Breast epithelium (tissue), 4 donors: ENCODE results near the gene DAB1. TPM values are rescaled to one million over a fixed set of nuclear protein-coding genes. Genes with fewer than 3 reads are reported as not detected.

Experiments
- DNase-seq, 2 donors: peaks; one replicate each; pipeline ENCODE4 v3.0.0-alpha.2; 2019; ENCODE audit warnings: low spot score in 2 of 2
- H3K27ac ChIP-seq, 2 donors: fragments of 200-600 bp; sonication (generic) in 1 of 2; one replicate each; pipeline ENCODE4 v1.5.1; 2016 to 2019; ENCODE audit warnings: mild to moderate bottlenecking in 1 of 2
- H3K27me3 ChIP-seq, 2 donors: fragments of 200-600 bp; sonication (generic) in 1 of 2; one replicate each; pipeline versions ENCODE4 v1.5.1 to v1.6.0; 2017 to 2019; ENCODE audit warnings: control low read depth in 1 of 2, mild to moderate bottlenecking in 1 of 2
- H3K36me3 ChIP-seq: fragments of 200-600 bp; one replicate; pipeline ENCODE4 v1.5.1; 2019
- H3K4me1 ChIP-seq, 2 donors: fragments of 200-600 bp; sonication (generic); one replicate each; pipeline ENCODE4 v1.5.1; 2016 to 2019; ENCODE audit warnings: control low read depth in 1 of 2
- H3K4me3 ChIP-seq, 3 donors: fragments of 200-600 bp; sonication (generic); 1 replicate in 2 of 3; 2 replicates in 1 of 3; pipeline ENCODE4 v1.5.1; 2016 to 2019; ENCODE audit warnings: mild to moderate bottlenecking in 3 of 3, moderate library complexity in 2 of 3
- H3K9me3 ChIP-seq, 2 donors: fragments of 200-600 bp; sonication (generic) in 1 of 2; one replicate each; pipeline ENCODE4 v1.5.1; 2016 to 2019; ENCODE audit warnings: control low read depth in 1 of 2
- CTCF ChIP-seq, 3 donors: fragments of 450-650 bp; IDR thresholded peaks; one replicate each; pipeline ENCODE4 v1.5.1; 2016 to 2017; ENCODE audit warnings: antibody characterized with exemption in 3 of 3, mild to moderate bottlenecking in 3 of 3, moderate library complexity in 3 of 3
- POLR2A ChIP-seq: fragments of 450-650 bp; IDR thresholded peaks from one replicate; pipeline ENCODE4 v1.6.1; 2016; ENCODE audit warnings: antibody characterized with exemption, mild to moderate bottlenecking, moderate library complexity
- POLR2AphosphoS5 ChIP-seq, 3 donors: sonication (generic); formaldehyde crosslinking; IDR thresholded peaks; one replicate each; pipeline ENCODE4 v1.6.1; 2017; ENCODE audit warnings: antibody characterized with exemption in 3 of 3
- intact Hi-C: fragments of 100-400 bp; cut with DNase I; formaldehyde crosslinking; loops from one replicate; pipeline ENCODE4 v1.15.1; 2023; ENCODE audit warnings: low total_unique reads
- total RNA-seq, 3 donors: library from RNA; depleted of rRNA; stranded (reverse); fragments of >200 nt; gene quantifications; one replicate each; pipeline ENCODE4 v1.1.0, GENCODE V29; 2016

DAB1 gene
- total RNA-seq, 3 donors from 2014 or later: 0.48 to 0.66 (median 0.59) TPM

GRCh38 chr1:56952501-56952900 lies 471.4 kb downstream of the DAB1 start:
- Histone ChIP-seq H3K27ac (no peak overlapping the region), H3K9me3 (no peaks in the 10 kb centered on the region), H3K4me1 (no peaks in the 10 kb centered on the region), H3K4me3 (no peak overlapping the region), H3K36me3 (no peaks in the 10 kb centered on the region), H3K27me3 (no peaks in the 10 kb centered on the region)
- no peak for TF ChIP-seq POLR2A
- TF ChIP-seq POLR2AphosphoS5 (IDR thresholded peaks at IDR 0.05): no peak
- TF ChIP-seq CTCF (IDR thresholded peaks at IDR 0.05): no peak
- DNase-seq: no peak
- intact Hi-C loops: no loop called here

GRCh38 chr1:56948403-56949023 lies 475.3 kb downstream of the DAB1 start:
- Histone ChIP-seq H3K4me3 (no peak overlapping the region), H3K4me1 (no peaks in the 10 kb centered on the region), H3K36me3 (no peaks in the 10 kb centered on the region), H3K27ac (no peak overlapping the region), H3K9me3 (no peaks in the 10 kb centered on the region), H3K27me3 (no peaks in the 10 kb centered on the region)
- DNase-seq: no peak
- TF ChIP-seq POLR2AphosphoS5 (IDR thresholded peaks at IDR 0.05) (no peak), CTCF (IDR thresholded peaks at IDR 0.05) (no peak), POLR2A (no peak)
- intact Hi-C loops: loop anchor here (2.0 kb wide), 1 partner anchor 30 kb away; no protein-coding TSS in a partner anchor
